ENCODE measurements around the gene RASSF1.
A peak's percentile ranks its signal among the peaks of the same experiment; 100 is the strongest.

DNA sequence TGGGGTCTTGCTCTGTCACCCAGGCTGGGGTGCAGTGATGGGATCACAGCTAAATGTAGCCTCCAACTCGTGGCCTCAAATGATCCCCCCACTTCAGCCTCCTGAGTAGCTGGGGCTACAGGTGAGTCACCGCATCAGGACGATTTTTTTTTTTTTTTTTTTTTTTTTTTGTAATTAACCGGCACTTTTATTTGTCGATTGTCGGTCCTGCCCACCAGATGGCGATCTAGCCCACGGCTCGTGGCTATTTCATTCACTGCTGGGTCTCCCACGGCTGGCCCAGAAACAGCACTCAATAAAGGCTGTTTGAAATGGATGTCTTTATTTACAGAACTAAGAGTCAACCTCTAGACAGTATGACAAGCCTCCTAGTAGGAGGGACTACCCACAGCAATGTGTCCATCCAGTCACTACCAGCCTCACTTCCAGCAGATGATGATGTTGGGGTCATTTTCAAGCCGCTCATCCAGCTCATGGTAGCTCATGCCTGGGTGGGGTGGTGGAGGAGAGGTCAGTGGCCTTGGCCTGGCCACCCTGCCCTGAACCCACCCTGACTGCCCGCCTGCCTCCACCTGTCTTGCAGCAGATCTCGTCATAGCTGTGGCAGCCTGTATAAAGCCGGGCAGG, 6.7 kb upstream of the RASSF1 start:
- TF ChIP-seq, protein P1, sequence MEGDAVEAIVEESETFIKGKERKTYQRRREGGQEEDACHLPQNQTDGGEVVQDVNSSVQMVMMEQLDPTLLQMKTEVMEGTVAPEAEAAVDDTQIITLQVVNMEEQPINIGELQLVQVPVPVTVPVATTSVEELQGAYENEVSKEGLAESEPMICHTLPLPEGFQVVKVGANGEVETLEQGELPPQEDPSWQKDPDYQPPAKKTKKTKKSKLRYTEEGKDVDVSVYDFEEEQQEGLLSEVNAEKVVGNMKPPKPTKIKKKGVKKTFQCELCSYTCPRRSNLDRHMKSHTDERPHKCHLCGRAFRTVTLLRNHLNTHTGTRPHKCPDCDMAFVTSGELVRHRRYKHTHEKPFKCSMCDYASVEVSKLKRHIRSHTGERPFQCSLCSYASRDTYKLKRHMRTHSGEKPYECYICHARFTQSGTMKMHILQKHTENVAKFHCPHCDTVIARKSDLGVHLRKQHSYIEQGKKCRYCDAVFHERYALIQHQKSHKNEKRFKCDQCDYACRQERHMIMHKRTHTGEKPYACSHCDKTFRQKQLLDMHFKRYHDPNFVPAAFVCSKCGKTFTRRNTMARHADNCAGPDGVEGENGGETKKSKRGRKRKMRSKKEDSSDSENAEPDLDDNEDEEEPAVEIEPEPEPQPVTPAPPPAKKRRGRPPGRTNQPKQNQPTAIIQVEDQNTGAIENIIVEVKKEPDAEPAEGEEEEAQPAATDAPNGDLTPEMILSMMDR (IDR thresholded peaks at IDR 0.05) = peak; percentile 80
- TF ChIP-seq TCF7L2 (IDR thresholded peaks at IDR 0.05; ENCODE audit: low read depth, low read length) (no peak), POLR2AphosphoS5 (IDR thresholded peaks at IDR 0.05; ENCODE audit: low read depth, low read length) (no peak), SIN3A (IDR thresholded peaks at IDR 0.05; ENCODE audit: borderline replicate concordance, insufficient read depth, low read depth, low read length) (no peak)
- TF ChIP-seq, protein P2, sequence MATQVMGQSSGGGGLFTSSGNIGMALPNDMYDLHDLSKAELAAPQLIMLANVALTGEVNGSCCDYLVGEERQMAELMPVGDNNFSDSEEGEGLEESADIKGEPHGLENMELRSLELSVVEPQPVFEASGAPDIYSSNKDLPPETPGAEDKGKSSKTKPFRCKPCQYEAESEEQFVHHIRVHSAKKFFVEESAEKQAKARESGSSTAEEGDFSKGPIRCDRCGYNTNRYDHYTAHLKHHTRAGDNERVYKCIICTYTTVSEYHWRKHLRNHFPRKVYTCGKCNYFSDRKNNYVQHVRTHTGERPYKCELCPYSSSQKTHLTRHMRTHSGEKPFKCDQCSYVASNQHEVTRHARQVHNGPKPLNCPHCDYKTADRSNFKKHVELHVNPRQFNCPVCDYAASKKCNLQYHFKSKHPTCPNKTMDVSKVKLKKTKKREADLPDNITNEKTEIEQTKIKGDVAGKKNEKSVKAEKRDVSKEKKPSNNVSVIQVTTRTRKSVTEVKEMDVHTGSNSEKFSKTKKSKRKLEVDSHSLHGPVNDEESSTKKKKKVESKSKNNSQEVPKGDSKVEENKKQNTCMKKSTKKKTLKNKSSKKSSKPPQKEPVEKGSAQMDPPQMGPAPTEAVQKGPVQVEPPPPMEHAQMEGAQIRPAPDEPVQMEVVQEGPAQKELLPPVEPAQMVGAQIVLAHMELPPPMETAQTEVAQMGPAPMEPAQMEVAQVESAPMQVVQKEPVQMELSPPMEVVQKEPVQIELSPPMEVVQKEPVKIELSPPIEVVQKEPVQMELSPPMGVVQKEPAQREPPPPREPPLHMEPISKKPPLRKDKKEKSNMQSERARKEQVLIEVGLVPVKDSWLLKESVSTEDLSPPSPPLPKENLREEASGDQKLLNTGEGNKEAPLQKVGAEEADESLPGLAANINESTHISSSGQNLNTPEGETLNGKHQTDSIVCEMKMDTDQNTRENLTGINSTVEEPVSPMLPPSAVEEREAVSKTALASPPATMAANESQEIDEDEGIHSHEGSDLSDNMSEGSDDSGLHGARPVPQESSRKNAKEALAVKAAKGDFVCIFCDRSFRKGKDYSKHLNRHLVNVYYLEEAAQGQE (IDR thresholded peaks at IDR 0.05; ENCODE audit: insufficient read depth in 1 of 2, low read depth in 2 of 2, low read length in 1 of 2) = no peak

Data from Panc1 (cell line).